ENCODE data around the gene EGF.

DNA sequence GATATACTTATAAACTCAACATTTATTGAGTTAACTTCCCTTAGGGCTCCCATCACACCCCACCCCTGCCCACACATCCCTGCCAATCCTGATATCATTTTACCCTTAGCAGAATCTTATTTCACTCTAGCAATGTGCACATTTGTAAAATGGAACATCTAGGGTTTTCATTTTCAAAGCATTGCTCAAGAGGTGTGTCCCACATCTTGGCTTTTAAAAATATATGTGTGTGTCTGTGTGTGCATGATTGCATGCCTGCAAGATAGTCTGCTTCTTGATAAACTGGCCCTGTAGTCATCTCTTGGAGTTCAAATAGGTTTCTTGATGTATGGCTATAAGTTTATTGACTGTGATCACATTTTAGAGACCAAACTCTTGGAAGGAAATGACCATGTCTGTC lies 26.4 kb upstream of the EGF start:
- TF ChIP-seq POLR2AphosphoS5 (IDR thresholded peaks at IDR 0.05; ENCODE audit: borderline replicate concordance, low read depth, low read length) (no peak), EZH2 (IDR thresholded peaks at IDR 0.05) (no peak), FOXP2 (optimal IDR thresholded peaks at IDR 0.05; ENCODE audit: control extremely low read depth, extremely low read length, insufficient read depth) (no peak)

Measured in SK-N-MC (cell line).